Measurements from ENCODE around the gene WDR77. TPM values are rescaled to one million over a fixed set of nuclear protein-coding genes. Genes with fewer than 3 reads are reported as not detected.
A peak's percentile ranks its signal among the peaks of the same experiment; 100 is the strongest.

WDR77 gene
- total RNA-seq, 1 experiment from 2014 or later, result 67.9 TPM

GRCh38 chr1:111446967-111447892 lies 1.8 kb downstream of the WDR77 start:
- peaks cover 53% of the 10 kb centered on the region for H3K36me3 ChIP-seq (ENCODE audit: insufficient read depth, low read length, poor library complexity, severe bottlenecking)
- H3K4me3 ChIP-seq (ENCODE audit: low read depth, low read length, poor library complexity, severe bottlenecking), result peak overlapping the region; percentile 85
- BruUV-seq (replicated peaks), result no TSS peak
- no peaks in the 10 kb centered on the region for H3K27me3 ChIP-seq (replicated peaks; ENCODE audit: insufficient read depth, low read depth, low read length, poor library complexity)
- intact Hi-C loops (cut with micrococcal nuclease; ENCODE audit: unreplicated experiment), result loop anchor here (5.0 kb wide), 1 partner anchor 310 kb away; the partner anchor contains the start of gene DDX20
- peaks cover 19% of the 10 kb centered on the region for H3K4me1 ChIP-seq (ENCODE audit: insufficient read depth, low read length, poor library complexity, severe bottlenecking)
- DNase-seq (ENCODE audit: low spot score), result no peak
- H3K27ac ChIP-seq (ENCODE audit: low read depth, low read length, poor library complexity, severe bottlenecking), result no peak overlapping the region
- no peak for TF ChIP-seq EZH2 (IDR thresholded peaks at IDR 0.05; ENCODE audit: borderline replicate concordance, low read depth, low read length, poor library complexity, severe bottlenecking)
- TF ChIP-seq CTCF (conservative IDR thresholded peaks at IDR 0.05; ENCODE audit: low read depth, low read length), result no peak
- POLR2A ChIA-PET (ENCODE audit: low non-redundant PET), result interaction anchor here (0.6 kb wide), 1 partner anchor 172 kb away, joined by 3 read pairs; no protein-coding TSS in a partner anchor
- CTCF ChIA-PET, result no interaction called here
- H3K9me3 ChIP-seq (ENCODE audit: low read depth, low read length, poor library complexity, severe bottlenecking), result no peaks in the 10 kb centered on the region

- BruUV-seq (replicated peaks), result no TSS peak
- Histone ChIP-seq H3K27me3 (replicated peaks; ENCODE audit: insufficient read depth, low read depth, low read length, poor library complexity) (no peaks in the 10 kb centered on the region), H3K9me3 (ENCODE audit: low read depth, low read length, poor library complexity, severe bottlenecking) (no peaks in the 10 kb centered on the region), H3K4me3 (ENCODE audit: low read depth, low read length, poor library complexity, severe bottlenecking) (no peak overlapping the region), H3K27ac (ENCODE audit: low read depth, low read length, poor library complexity, severe bottlenecking) (no peak overlapping the region), H3K4me1 (ENCODE audit: insufficient read depth, low read length, poor library complexity, severe bottlenecking) (peaks cover 19% of the 10 kb centered on the region), H3K36me3 (ENCODE audit: insufficient read depth, low read length, poor library complexity, severe bottlenecking) (peaks cover 59% of the 10 kb centered on the region)
- no peak for TF ChIP-seq EZH2 (IDR thresholded peaks at IDR 0.05; ENCODE audit: borderline replicate concordance, low read depth, low read length, poor library complexity, severe bottlenecking)
- no peak for TF ChIP-seq CTCF (conservative IDR thresholded peaks at IDR 0.05; ENCODE audit: low read depth, low read length)
- intact Hi-C loops (cut with micrococcal nuclease; ENCODE audit: unreplicated experiment), result loop anchor here (5.0 kb wide), 1 partner anchor 311 kb away; the partner anchor contains the start of gene DDX20
- no peak for DNase-seq (ENCODE audit: low spot score)
- CTCF ChIA-PET, result no interaction called here
- POLR2A ChIA-PET (ENCODE audit: low non-redundant PET), result interaction anchor here (0.6 kb wide), 1 partner anchor 173 kb away, joined by 3 read pairs; no protein-coding TSS in a partner anchor
Measured at GRCh38 chr1:111446546-111446945, 2.5 kb downstream of the WDR77 start.

- ChIA-PET POLR2A (ENCODE audit: low non-redundant PET) (no interaction called here), CTCF (no interaction called here)
- Histone ChIP-seq H3K27ac (ENCODE audit: low read depth, low read length, poor library complexity, severe bottlenecking) (no peak overlapping the region), H3K27me3 (replicated peaks; ENCODE audit: insufficient read depth, low read depth, low read length, poor library complexity) (no peaks in the 10 kb centered on the region), H3K4me1 (ENCODE audit: insufficient read depth, low read length, poor library complexity, severe bottlenecking) (peaks cover 4% of the 10 kb centered on the region), H3K36me3 (ENCODE audit: insufficient read depth, low read length, poor library complexity, severe bottlenecking) (peaks cover 66% of the 10 kb centered on the region), H3K9me3 (ENCODE audit: low read depth, low read length, poor library complexity, severe bottlenecking) (no peaks in the 10 kb centered on the region), H3K4me3 (ENCODE audit: low read depth, low read length, poor library complexity, severe bottlenecking) (no peak overlapping the region)
- DNase-seq (ENCODE audit: low spot score), result no peak
- TF ChIP-seq CTCF (conservative IDR thresholded peaks at IDR 0.05; ENCODE audit: low read depth, low read length) (no peak), EZH2 (IDR thresholded peaks at IDR 0.05; ENCODE audit: borderline replicate concordance, low read depth, low read length, poor library complexity, severe bottlenecking) (no peak)
- intact Hi-C loops (cut with micrococcal nuclease; ENCODE audit: unreplicated experiment), result no loop called here
- no TSS peak for BruUV-seq (replicated peaks)
Measured at GRCh38 chr1:111444031-111444430, 5.0 kb downstream of the WDR77 start.

Data from A673 (cell line).